Stimulated activated CD4-positive, alpha-beta T cell treated with anti-CD3 and anti-CD28 coated beads, Interleukin-15, amount 100 ng/mL, for 48 hours (primary cell): Measurements from ENCODE around the gene TTC28.

Source experiments
- DNase-seq, 2 donors: peaks; one replicate each; pipeline ENCODE4 v3.0.0-alpha.2; 2020; ENCODE audit warnings: low read depth in 2 of 2

TTC28 gene

GRCh38 chr22:28358312-28358711 lies 321.3 kb downstream of the TTC28 start:
- no peak for DNase-seq

DNA sequence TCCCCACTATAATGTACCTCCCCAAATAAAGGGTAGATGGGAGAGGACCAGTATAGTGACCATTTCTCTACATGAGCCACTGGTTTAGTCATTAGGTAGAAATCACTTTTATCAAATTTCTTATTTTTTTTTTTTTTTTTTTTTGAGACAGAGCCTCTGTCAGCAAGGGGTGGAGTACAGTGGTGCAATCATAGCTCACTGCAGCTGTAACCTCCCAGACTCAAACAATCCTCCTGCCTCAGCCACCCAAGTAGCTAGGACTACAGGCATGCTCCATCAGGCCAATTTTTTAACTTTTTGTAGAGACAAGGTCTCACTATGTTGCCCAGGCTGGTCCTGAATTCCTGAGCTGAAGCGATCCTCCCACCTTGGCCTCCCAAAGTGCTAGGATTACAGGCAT lies 322.4 kb downstream of the TTC28 start:
- no peak for DNase-seq

DNA sequence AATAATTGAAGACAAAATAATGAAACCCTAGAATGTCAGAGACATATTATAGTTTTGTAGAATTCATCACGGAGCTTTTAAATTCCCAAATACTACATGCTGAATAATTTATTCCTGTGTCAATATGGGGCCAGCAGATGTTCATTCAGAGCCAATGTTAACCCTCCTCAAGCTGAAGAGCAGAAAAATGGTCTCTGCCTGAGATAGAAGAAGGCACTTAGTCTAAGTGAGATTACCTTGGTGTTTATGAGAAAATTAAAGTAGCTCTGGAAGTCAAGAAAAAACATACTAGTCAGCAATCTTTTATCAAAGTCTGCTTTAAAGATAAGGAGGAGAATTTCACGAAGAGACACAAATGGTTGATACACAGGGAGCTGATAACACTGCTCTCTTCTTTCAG lies 328.2 kb downstream of the TTC28 start:
- DNase-seq, result no peak

DNA sequence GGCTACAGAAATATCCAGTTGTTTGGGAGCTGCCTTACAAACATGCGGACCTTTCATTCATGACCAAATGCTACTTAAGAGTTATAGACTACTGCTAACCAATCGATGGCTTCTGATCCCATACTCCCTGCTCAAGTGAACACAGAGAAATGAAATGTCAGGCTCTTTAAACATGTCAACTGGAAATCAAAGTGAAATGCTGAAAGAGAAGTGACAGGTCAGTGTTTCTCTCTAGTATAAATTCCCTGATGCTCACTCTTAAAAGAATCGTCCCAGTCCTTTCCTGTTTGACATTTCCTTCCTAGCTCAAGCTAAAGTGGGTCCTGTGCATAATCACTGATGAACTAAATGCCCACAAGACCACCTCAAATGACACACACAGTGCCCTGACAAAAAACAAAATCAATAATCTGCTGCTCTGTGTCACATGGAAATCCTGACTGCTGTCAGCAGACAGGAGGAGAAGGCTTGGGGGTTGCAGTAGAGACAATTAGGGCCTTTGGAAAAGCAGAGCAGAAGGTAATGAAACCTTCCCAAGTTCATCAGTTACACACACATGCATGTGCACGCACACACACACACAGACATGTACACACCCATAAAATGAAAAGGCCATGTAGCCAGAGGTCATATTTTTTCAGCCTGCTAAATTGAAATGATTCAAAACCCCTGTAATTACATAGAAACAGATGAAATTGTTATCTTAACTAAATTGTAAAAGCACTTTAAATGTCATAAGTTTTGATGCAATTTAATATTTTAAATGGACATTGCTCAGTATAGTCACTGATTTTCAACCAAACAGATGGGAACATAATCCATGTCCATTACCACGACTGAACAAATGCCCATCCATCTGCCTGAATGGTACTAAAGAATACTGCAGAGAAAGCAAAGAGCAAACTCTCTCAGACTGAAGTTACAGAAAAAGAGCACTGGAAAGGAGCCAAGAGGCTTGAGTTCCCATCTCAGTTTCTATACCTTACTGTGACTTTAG lies 330.7 kb downstream of the TTC28 start:
- DNase-seq, result no peak

- DNase-seq, result no peak
Measured at GRCh38 chr22:28346308-28346707, 333.3 kb downstream of the TTC28 start.

DNA sequence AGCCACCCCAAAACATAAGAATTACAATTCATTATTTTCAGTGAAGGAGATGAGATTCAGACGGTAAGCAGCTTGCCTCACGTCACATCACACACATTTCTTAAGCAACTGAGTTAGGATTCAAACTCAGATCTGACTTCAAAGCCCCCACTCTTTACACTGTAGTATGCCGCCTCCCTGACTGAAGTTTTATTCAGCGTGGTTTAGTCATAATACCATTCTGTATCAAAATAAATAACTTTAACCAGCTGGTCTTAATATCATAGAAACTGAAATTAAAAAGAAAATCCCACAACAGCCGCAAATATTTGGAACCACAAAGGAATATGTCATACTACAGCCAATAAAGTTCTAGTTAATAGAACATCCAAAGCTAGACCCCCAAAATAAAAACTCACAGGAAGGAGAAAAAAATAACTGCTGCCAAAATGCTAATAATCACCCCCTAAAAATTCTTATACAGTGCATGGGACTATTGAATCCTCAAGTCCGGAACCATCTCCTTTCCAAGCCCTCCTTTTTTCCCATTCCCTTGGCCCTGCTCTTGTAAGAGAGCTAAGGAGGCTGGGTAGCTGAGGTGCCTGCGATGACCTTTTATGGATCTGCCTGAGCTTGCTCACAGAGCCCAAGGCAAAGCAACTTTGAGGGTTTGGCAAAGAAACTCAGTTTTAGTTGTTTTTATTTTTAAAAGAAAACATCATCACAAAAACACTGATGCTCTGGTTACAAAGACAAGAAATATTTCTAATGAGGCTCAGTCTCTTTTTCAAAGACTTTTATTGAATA lies 334.5 kb downstream of the TTC28 start:
- DNase-seq, result no peak

DNA sequence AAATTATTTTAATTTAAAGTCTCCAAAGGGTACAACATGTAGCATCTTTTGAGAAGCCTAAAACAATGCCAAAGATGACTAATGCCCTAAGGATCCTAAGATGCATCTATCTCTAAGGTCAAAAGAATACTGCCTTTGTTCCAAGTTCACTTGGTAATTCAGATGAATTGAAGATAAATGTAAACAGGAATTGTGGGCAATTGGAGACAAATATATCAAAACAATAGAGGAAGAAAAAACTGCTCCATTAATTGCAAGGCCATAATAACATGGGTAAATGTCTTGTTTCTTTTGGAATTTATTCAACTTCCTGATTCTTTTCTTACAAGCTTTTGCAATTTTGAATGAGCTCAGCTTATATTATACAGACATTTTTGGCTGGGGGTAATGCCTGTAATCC lies 338.6 kb downstream of the TTC28 start:
- DNase-seq, result no peak

GRCh38 chr22:28333088-28333487 lies 346.6 kb downstream of the TTC28 start:
- DNase-seq, result no peak

DNA sequence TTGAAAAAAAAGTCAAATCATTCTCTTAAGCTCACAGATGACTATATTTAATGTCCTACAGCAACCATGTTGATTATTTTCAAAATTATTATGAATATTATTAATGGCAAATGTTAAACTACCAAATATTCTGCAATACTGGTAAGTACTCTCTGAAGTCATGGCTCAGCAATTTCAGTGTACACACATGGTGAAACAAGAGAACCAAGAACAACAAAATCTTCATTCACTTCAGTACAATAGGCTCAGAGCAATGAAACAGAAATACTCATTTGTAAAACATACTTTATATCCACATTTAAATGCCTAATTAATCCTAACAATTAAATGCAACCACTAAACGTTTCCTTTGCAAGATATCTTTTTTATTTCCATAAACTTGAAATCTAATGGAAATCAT lies 347.2 kb downstream of the TTC28 start:
- DNase-seq, result no peak

GRCh38 chr22:28331695-28332094 lies 347.9 kb downstream of the TTC28 start:
- no peak for DNase-seq

DNA sequence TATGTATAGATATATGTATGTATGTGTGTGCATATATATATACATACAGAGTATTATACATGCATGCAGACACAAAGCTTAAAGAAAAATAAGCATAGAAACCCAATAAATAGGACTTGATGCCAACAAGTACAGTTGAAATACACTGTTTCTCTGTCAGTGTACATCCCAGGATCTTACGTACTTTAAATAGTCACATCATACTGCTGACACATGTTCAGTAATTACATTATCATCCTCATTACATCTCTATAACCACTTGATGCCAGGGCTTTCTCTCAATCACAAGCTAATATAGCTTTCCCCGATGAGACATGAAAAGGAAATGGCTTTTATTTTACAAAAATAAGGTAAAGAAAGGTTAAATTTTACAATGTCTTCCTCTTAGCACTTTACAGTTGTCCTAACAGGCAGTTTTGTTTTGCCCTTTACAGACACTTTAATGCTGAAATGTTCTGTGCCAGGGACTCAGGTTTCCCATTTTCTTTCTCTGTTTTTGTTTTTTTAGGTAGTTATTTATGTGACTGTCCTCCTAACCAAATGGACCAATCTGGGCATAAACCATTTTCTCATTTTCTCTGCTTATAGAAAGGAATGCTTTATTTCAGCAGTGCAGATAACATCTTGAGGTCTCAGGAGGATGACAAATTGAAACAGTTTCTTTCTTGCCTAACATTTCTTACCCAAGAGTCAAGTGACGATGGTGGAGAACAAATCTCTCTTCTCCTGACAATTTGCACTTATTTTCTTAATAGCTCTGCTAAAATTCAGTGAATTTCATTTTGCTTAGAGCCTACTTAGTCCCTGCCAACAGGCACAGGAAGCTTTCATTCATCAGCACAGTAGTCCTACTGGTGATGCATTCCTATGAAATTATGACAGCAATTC lies 350.2 kb downstream of the TTC28 start:
- no peak for DNase-seq

- no peak for DNase-seq
Measured at GRCh38 chr22:28328756-28329155, 350.9 kb downstream of the TTC28 start.

DNA sequence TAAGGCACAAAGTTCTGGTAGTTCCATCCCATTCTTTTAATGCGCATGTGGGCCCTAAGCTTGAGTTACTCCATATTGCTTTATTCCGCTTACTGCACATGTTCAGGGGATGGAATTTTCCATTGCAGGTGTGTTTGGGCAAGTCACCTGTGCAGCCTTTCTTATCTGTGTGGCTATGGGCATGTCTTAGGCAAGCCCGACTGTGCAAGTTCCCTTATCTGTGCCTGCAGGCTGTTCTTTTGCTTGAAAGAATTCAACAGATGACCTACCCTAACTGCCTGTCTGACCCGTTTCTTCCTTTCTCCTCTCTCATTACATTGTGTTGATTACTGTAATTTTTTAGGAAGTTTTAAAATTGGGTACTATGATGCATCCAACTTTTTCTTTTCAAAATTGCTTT lies 363.6 kb downstream of the TTC28 start:
- DNase-seq, result no peak

DNA sequence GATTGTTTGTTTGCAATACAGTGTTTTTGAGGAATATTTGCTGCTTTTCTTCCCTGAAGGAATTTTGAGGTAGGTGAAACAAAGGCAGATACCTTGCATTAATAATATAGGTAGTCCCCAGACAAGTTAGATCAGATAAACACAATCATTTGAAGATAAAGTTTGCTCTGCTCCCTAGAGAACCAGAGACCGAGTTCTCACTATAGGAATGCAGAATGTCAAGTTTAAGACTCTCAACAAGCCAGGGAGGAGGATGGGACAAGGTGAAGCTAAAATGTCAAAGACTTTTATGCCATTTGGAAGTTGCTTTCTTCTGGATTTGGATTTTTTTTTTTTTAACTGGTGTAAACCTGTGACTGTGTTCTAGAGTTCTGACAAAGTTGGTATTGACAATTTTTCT lies 364.7 kb downstream of the TTC28 start:
- no peak for DNase-seq

- DNase-seq, result no peak
Measured at GRCh38 chr22:28310299-28310698, 369.3 kb downstream of the TTC28 start.

GRCh38 chr22:28299753-28300152 lies 379.9 kb downstream of the TTC28 start:
- DNase-seq, result no peak

DNA sequence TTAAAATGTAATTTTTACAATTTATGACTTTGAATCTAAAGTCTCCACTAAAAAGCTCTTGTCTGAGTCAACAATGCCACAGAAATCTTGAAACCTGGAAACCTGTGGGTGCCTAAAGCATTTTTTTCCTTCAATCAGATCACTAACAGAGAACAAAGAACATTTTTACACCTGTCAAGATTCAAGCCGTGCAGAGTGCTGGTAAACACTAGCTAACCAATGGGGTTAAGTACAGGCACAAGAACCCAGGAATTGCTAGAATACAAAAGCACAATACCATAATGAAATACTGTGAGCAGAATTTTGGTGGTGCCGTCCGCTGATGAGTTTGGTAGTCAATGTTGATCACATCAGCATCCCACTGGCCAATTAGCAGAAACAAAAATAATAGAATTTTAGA lies 380.3 kb downstream of the TTC28 start:
- DNase-seq, result no peak

DNA sequence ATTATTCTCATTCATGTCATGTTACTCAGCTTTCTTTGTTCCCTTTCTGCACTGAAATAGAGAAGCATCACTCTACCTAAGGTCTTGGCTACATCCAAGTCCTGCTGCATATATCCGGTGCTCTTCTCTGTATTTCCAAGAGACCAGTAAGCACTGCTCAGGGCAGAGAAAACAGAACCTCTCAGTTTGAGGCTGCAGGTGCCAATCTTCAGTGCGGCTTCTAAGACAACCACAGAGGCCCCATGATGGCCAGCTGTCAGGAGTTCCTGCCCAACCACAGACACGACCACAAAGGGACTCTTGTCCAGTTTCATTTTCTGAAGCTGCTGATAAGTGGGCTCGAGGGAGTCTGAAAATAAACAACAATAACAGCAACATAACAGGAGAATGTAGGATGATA lies 382.1 kb downstream of the TTC28 start:
- DNase-seq, result no peak

DNA sequence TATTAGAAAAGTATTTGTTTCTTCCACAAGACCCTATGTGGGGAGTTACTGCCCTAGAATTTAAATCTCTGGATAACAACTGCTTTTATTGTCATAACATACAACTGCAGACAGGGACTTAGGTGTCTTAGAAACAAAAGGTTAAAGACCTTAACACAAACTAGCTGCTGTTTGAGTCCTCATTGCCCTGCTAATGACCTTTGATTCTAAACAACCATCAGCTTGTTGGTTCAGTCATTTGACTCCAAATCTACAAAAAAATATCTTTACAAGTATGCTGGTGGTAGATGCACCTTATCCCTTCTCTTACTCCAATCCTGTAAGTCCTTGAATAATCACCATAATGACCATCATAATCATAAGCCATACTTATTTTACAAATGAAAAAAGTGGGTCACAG lies 383.2 kb downstream of the TTC28 start:
- DNase-seq, result no peak

GRCh38 chr22:28283068-28283654 lies 396.5 kb downstream of the TTC28 start:
- no peak for DNase-seq

GRCh38 chr22:28282405-28283067 lies 397.1 kb downstream of the TTC28 start:
- DNase-seq, result no peak
